ENCODE results near the gene FTSJ3. TPM values are rescaled to one million over a fixed set of nuclear protein-coding genes. Genes with fewer than 3 reads are reported as not detected.
A peak's percentile ranks its signal among the peaks of the same experiment; 100 is the strongest.

FTSJ3 gene
- total and polyA plus RNA-seq, 2 of the 13 experiments (the other 11 are each of a cell fraction or from before 2014, with no cell fraction given): 26.0 to 64.2 TPM

DNA sequence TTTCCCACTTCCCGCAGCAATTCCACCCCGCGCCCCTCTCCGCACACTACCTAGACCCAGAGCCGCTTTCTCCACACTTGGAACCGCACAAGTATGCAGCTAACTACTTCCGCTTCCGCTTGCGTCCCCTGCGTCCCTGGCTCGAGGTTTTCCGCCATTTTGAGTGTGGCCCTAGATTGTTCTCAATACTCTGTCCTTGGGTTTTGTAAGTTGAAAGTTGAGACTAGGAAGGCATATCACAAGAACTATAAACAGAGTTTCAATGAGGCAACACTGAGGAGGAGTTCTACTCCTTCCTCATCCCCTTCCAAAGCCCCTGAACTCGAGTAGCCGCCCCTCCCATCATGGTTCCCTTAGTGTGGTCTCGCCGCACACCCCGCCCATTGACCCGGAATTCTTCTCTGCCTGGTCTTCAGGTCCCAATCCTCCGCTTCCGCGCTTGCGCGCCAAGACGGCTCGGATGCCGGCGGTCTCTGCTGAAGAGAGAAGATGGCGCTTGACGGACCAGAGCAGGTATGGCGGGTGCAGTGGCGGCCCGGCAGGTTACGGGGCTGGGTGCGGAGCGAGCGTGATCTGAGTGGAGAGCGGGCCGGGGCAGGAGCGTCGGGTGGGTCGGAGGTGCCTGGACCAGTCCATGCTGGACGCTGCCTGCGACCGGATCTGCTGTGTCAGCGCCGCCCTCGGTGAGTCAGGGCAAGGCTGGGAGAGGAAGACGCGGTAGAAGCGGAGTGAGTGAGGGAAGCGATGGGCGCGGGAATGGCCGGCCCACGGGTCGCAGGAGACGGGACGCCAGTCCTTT, at the start of gene FTSJ3, which contains the start of gene PSMC5 (continued):
- TF ChIP-seq MAZ (IDR thresholded peaks at IDR 0.05; ENCODE audit: borderline replicate concordance, low read depth, low read length): no peak; the same call in 1 of the 2 replicates
- peak; percentile 45; the same call in 1 of the 2 replicates for TF ChIP-seq MAZ (CRISPR knock-in tag; IDR thresholded peaks at IDR 0.05; ENCODE audit: low read depth)
- no peak for TF ChIP-seq ZNF329 (CRISPR knock-in tag; IDR thresholded peaks at IDR 0.05; ENCODE audit: low read depth)
- TF ChIP-seq KAT7 (CRISPR knock-in tag; IDR thresholded peaks at IDR 0.05; ENCODE audit: borderline replicate concordance): peak; percentile 98
- peak; percentile 95 for TF ChIP-seq PHF5A (CRISPR knock-in tag; IDR thresholded peaks at IDR 0.05; ENCODE audit: low read depth, unreplicated experiment)
- 0 out of 2 replicates have a peak, but pooled peaks have one; percentile 64 for TF ChIP-seq ZNF780A (CRISPR knock-in tag; IDR thresholded peaks at IDR 0.05)
- TF ChIP-seq, protein P1, sequence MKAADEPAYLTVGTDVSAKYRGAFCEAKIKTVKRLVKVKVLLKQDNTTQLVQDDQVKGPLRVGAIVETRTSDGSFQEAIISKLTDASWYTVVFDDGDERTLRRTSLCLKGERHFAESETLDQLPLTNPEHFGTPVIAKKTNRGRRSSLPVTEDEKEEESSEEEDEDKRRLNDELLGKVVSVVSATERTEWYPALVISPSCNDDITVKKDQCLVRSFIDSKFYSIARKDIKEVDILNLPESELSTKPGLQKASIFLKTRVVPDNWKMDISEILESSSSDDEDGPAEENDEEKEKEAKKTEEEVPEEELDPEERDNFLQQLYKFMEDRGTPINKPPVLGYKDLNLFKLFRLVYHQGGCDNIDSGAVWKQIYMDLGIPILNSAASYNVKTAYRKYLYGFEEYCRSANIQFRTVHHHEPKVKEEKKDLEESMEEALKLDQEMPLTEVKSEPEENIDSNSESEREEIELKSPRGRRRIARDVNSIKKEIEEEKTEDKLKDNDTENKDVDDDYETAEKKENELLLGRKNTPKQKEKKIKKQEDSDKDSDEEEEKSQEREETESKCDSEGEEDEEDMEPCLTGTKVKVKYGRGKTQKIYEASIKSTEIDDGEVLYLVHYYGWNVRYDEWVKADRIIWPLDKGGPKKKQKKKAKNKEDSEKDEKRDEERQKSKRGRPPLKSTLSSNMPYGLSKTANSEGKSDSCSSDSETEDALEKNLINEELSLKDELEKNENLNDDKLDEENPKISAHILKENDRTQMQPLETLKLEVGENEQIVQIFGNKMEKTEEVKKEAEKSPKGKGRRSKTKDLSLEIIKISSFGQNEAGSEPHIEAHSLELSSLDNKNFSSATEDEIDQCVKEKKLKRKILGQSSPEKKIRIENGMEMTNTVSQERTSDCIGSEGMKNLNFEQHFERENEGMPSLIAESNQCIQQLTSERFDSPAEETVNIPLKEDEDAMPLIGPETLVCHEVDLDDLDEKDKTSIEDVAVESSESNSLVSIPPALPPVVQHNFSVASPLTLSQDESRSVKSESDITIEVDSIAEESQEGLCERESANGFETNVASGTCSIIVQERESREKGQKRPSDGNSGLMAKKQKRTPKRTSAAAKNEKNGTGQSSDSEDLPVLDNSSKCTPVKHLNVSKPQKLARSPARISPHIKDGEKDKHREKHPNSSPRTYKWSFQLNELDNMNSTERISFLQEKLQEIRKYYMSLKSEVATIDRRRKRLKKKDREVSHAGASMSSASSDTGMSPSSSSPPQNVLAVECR (CRISPR knock-in tag; IDR thresholded peaks at IDR 0.05; ENCODE audit: borderline replicate concordance): peak; percentile 98
- TF ChIP-seq, protein P2, sequence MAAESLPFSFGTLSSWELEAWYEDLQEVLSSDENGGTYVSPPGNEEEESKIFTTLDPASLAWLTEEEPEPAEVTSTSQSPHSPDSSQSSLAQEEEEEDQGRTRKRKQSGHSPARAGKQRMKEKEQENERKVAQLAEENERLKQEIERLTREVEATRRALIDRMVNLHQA (CRISPR knock-in tag; IDR thresholded peaks at IDR 0.05): no peak
- TF ChIP-seq RXRB (CRISPR knock-in tag; IDR thresholded peaks at IDR 0.05; ENCODE audit: borderline replicate concordance): peak; percentile 8
- no peak for TF ChIP-seq ZNF737 (CRISPR knock-in tag; IDR thresholded peaks at IDR 0.05; ENCODE audit: borderline replicate concordance)
- TF ChIP-seq, protein P3, sequence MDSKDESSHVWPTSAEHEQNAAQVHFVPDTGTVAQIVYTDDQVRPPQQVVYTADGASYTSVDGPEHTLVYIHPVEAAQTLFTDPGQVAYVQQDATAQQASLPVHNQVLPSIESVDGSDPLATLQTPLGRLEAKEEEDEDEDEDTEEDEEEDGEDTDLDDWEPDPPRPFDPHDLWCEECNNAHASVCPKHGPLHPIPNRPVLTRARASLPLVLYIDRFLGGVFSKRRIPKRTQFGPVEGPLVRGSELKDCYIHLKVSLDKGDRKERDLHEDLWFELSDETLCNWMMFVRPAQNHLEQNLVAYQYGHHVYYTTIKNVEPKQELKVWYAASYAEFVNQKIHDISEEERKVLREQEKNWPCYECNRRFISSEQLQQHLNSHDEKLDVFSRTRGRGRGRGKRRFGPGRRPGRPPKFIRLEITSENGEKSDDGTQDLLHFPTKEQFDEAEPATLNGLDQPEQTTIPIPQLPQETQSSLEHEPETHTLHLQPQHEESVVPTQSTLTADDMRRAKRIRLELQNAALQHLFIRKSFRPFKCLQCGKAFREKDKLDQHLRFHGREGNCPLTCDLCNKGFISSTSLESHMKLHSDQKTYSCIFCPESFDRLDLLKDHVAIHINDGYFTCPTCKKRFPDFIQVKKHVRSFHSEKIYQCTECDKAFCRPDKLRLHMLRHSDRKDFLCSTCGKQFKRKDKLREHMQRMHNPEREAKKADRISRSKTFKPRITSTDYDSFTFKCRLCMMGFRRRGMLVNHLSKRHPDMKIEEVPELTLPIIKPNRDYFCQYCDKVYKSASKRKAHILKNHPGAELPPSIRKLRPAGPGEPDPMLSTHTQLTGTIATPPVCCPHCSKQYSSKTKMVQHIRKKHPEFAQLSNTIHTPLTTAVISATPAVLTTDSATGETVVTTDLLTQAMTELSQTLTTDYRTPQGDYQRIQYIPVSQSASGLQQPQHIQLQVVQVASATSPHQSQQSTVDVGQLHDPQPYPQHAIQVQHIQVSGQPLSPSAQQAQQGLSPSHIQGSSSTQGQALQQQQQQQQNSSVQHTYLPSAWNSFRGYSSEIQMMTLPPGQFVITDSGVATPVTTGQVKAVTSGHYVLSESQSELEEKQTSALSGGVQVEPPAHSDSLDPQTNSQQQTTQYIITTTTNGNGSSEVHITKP (CRISPR knock-in tag; IDR thresholded peaks at IDR 0.05; ENCODE audit: low read depth): no peak; the same call in 1 of the 2 replicates
- TF ChIP-seq ZFP82 (CRISPR knock-in tag; IDR thresholded peaks at IDR 0.05; ENCODE audit: borderline replicate concordance): no peak; the same call in 1 of the 2 replicates
- TF ChIP-seq, protein P4, sequence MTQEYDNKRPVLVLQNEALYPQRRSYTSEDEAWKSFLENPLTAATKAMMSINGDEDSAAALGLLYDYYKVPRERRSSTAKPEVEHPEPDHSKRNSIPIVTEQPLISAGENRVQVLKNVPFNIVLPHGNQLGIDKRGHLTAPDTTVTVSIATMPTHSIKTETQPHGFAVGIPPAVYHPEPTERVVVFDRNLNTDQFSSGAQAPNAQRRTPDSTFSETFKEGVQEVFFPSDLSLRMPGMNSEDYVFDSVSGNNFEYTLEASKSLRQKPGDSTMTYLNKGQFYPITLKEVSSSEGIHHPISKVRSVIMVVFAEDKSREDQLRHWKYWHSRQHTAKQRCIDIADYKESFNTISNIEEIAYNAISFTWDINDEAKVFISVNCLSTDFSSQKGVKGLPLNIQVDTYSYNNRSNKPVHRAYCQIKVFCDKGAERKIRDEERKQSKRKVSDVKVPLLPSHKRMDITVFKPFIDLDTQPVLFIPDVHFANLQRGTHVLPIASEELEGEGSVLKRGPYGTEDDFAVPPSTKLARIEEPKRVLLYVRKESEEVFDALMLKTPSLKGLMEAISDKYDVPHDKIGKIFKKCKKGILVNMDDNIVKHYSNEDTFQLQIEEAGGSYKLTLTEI (CRISPR knock-in tag; conservative IDR thresholded peaks at IDR 0.05): no peak
- TF ChIP-seq ZNF546 (CRISPR knock-in tag; conservative IDR thresholded peaks at IDR 0.05): peak; percentile 73; the same call in 1 of the 2 replicates
- TF ChIP-seq, protein P5, sequence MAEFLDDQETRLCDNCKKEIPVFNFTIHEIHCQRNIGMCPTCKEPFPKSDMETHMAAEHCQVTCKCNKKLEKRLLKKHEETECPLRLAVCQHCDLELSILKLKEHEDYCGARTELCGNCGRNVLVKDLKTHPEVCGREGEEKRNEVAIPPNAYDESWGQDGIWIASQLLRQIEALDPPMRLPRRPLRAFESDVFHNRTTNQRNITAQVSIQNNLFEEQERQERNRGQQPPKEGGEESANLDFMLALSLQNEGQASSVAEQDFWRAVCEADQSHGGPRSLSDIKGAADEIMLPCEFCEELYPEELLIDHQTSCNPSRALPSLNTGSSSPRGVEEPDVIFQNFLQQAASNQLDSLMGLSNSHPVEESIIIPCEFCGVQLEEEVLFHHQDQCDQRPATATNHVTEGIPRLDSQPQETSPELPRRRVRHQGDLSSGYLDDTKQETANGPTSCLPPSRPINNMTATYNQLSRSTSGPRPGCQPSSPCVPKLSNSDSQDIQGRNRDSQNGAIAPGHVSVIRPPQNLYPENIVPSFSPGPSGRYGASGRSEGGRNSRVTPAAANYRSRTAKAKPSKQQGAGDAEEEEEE (CRISPR knock-in tag; IDR thresholded peaks at IDR 0.05; ENCODE audit: borderline replicate concordance): no peak; the same call in 1 of the 2 replicates

All from HepG2 (cell line).